NCI-H2196 (cell line): Measurements from ENCODE around the gene BAHD1.

ENCODE experiments used
- DNase-seq: peaks from one replicate; lab custom pipeline; 2025; ENCODE audit not compliant: unreplicated experiment; lab: John Stamatoyannopoulos, UW

BAHD1 gene

DNA sequence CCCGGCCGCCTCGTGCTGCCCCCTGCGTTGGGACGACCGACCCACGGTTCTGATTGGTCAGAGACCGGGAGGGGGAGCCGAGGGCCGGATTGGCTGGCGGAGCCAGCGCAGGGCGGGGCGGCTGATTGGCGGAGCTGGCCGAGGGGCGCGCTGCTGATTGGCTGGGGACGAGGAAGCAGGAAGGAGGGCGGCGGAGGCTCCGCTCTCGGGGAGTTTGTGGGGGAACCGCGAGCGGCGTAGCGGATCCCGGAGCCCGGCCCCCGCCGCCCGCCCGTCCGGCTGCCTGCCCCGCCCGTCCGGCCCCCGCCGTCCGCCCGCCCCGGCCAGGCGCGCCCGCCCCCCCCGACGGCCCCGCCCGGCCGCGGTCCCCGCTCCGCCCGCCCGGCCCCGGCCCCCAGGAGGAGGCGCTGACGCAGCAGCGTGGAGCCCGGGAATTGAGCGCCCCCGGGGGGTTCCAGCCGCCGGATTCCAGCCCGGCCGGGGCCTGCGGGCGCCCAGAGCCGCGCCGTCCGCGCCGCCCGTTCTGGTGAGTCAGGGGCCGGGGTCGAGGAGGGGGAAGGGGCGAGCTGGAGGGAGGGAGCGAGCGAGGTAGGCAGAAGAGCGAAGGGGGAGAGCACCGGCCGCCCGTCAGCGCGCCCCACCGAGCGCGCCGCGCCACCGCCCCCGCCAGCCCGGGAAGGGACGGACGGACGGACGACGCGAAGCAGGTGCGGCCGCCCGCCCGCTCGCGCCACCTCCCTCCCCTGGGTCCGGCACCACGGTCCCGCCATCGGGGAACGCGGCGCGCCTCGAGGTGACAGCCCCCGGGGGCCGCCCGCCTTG is at the start of gene BAHD1:
Gene BAHD1 (plus strand): TSS at position 211 of the 822 bp plus-strand sequence. CDS start 17,512 bp downstream, outside the sequence.
- DNase-seq, result peak; percentile 78

DNA sequence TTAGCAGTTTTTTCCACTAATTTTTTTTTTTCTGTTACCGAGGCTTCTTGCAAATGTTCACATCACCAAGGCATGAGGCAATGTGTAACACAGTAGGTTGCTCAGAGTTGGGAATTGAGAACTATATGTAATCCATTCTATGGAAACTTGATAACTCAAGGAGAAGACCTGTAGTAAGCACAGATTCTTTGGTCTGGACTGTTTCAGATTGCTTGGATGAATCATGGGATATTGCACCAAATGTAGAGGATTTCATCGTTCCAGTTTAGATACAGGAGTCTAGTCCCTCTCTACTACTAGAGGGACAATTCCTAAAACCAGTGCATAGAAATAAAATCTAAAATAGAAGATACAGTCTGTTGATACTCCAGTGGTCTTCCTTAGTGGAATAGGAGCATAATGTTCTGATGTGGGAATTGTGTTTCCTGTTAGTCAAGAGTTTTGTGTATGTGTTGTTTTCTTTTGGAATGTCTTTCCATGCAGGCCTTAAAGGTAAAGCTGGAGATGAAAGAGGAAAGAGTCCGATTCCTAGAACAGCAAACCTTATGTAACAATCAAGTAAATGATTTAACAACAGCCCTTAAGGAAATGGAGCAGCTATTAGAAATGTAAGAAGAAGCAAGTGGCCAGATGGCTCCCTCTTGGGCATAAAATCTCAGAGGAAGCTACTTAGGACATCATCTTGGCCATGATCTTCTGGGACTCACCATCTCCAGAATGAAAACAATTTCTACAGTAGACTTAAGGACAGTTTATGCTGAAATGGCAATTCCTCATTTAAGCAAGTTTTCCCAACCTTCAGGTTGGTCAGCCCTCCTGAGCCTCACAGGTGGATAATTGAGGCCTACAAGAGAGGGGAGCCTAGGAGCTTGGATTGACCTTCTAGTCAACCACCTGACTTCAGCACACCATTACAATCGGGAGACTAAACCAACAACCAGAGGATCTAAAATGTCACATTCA is 47.5 kb upstream of the BAHD1 start:
- no peak for DNase-seq

DNA sequence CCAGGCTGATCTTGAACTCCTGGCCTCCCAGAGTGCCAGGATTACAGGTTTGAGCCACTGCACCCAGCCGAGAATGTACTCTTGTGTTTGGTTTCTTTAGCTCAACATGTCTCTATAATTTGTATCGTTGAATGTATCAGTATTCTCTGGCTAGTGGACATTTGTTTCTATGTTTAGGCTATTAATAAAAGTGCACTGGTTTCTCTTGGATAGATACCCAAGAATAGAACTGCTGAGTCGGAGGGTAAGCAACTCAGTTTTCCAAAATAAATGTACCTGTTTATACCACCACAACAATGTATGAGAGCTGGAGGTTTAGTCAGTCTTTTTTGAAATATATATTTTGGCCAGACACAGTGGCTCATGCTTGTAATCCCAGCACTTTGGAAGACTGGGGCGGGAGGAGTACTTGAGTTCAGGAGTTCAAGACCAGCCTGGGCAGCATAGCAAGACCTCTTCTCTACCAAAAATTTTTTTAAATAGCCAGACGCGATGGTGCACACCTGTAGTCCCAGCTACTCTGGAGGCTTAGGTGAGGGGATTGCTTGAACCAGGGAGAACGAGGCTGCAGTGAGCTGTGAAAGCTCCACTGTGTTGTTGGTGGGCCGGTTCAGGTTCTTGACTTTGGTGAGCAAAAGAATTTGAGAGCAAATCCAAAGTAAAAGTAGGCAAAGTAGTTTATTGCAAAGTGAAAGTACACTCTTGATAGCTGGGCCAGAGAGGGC is 42.9 kb upstream of the BAHD1 start:
- no peak for DNase-seq

DNA sequence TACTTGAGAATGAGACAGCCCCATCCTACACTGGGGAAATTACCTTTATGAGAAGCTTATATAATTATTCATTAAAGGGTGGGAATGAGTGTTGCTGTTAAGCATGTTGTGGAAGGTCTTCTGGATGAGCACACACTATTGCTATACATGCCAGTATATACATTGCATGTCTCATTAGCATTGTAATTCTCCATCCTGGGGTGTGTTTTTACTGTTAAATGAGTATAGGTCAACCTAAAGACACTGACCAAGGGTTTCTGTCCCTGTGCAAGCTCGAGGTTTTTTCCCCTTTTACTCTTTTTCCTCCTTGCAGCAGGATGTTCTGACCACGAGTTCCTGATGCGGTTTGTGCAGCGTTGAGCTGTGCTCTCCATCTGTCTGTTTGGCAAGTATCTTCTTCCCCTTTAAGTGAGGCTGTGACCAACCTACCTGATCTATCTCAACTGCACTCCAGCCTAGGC is 42.3 kb upstream of the BAHD1 start:
- DNase-seq, result no peak

DNA sequence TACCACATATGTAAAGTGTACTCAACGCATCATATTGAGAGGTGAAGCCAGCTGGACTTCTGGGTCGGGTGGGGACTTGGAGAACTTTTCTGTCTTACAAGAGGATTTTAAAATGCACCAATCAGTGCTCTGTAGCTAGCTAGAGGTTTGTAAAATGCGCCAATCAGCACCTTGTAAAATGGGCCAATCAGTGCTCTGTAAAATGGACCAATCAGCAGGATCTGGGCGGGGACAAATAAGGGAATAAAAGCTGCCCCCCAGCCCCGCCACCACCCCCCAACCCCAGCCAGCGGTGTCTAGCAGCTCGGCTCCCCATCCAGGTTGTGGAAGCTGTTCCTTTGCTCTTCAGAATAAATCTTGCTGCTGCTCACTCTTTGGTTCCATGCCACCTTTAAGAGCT is 41.4 kb upstream of the BAHD1 start:
- DNase-seq, result no peak

DNA sequence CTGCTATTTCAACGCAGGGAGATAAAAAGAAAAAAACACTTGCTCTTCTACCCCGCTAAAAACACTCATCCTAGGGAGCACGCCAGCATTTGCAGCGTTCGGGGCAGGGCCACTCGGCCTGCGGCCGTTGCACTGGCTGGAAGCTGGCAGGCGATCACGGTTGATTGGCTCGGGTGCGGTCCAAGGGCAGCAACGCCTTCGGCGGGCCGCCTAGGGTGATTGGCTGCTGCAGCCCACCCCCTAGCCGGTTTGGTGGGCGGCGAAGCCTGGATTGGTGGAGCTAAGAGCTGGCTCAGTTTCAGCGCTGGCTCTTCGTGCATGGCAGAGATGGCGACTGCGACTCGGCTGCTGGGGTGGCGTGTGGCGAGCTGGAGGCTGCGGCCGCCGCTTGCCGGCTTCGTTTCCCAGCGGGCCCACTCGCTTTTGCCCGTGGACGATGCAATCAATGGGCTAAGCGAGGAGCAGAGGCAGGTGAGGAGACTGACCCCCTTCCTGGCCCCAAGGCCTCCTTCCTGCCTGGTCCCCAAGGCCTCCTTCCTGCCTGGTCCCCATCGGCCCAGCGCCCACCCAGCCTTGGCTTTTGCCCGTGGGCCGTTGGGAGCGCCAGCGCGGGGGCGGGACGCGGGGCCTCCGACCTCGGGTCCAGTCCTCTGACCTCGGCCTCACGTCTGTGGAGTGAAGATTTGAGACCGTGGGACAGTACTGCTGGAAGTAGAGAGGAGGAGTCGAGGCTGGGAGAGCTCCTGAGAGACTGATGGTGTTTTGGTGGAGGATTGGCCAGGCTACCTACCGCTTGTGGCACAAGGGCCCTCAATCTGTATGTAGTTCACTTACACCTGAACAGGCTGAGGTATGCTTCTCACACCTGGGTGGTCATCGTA is 35.0 kb upstream of the BAHD1 start, which contains the start of gene IVD:
Gene IVD (plus strand): TSS at position 295 of the 881 bp plus-strand sequence. CDS start 33 bp downstream, at position 328.
- peak; percentile 84 for DNase-seq

DNA sequence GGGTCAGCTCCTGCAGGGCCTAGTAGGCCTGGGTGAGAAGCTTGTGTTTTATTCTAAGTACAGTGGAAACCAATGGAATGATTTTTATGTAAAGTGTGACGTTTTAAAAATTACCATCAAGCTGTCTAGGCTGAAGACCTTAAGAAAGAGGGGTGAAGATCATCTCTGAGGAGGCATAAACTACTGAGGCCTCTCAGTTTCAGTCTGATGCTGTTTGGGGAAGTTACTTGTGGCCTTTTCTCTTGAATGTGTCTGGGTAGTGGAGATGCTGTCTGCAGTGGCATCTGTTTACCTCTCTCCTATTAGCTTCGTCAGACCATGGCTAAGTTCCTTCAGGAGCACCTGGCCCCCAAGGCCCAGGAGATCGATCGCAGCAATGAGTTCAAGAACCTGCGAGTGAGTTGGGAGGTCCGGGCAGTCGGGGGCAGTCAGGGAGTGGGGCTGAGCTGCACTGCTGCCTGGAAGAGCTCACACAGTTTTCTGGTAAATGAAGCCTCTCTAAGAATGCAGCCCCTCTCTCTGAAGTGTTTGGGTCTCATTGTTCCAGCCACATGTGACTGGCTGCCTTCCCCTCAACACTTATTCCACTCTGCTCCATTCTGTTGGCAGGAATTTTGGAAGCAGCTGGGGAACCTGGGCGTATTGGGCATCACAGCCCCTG is 33.3 kb upstream of the BAHD1 start:
- DNase-seq, result no peak

DNA sequence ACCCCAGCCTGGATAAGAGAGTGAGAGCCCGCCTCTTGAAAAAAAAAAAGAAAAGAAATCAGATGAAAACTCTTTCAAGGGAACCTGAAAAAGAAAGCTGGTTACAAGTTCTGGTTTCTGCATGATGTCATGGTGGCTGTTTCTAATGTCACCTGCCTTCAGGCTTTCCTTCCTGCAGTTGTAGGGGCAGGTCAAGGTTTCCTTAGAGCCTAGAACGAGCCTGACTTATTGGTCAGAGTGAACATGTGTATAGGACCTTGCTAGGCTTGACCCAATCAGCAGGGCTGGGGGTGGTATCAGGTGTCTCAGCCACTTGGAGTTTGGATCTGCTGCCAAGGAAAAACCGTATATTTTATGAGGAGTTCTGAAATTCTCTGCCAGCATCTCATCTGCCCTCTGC is 31.4 kb upstream of the BAHD1 start:
- DNase-seq, result peak; percentile 30

- no peak for DNase-seq
Measured at GRCh38 chr15:40410476-40410875, 30.3 kb upstream of the BAHD1 start.

DNA sequence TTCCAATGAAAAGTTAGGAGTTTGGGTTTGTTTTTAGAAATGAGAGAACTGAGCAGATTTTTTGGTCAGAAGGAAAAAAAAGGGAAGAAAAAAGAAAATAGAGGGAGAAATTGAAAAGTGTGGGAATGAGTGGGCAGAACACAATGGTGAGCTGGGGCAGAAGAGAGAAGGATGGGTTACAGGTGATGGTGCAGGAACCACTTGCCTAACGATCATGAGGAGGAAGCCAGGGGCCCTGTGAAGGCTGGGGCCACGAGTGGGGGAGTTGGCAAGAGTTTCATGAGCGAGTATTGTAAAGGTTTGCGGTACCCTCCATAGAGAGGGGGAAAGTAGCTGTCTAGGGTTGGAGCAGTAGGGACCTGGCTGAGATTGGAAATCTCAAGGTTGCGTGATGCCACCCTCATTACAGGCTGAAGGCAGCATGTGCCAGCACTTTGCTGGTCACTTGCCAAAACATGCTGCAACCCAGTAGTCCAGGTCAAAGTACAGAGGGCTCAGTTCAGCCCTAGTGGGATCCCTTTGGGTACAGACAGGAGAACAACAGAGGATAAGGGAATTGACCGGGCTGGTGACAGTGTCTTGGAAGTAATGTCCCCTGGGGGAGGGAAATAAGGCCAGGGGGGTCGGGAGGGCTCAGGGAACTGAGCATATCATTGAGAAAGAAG is 28.5 kb upstream of the BAHD1 start:
- no peak for DNase-seq

DNA sequence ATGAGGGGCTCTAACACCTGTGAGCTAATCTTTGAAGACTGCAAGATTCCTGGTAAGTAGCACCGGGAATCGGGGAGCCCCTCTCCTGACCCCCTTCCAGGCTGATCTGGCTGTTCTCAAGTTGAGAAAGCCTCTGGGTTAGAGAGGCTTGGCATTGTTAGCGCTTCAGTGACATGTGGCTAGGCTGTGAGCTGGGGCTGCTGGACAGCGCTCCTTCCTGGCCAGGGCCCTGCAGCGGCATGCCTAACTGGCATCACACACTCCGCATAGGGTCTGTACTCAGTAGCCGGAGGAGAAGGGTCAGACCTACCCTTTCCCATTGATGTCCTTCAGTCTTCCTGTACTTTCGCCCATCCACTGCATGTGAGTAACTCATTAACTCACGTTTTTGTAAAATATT is 27.7 kb upstream of the BAHD1 start:
- DNase-seq, result no peak

GRCh38 chr15:40414816-40415215 is 25.9 kb upstream of the BAHD1 start:
- no peak for DNase-seq

DNA sequence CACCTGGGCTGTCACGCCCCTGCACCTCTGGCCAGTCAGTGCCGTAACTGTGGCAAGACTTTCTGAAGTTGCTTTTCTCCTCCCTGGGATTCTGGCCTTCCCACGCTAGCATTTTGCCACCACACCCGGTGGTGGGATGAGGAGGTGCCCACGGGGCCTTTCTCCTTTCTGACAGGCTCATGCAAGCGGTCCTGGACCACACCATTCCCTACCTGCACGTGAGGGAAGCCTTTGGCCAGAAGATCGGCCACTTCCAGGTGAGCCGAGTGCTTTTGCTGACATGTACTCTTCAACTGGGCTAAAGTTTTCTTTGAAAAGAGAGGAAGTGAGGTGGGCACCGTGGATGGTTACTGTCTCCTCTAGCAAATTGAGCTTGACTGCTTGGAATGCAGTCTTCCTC is 25.5 kb upstream of the BAHD1 start:
- DNase-seq, result no peak

DNA sequence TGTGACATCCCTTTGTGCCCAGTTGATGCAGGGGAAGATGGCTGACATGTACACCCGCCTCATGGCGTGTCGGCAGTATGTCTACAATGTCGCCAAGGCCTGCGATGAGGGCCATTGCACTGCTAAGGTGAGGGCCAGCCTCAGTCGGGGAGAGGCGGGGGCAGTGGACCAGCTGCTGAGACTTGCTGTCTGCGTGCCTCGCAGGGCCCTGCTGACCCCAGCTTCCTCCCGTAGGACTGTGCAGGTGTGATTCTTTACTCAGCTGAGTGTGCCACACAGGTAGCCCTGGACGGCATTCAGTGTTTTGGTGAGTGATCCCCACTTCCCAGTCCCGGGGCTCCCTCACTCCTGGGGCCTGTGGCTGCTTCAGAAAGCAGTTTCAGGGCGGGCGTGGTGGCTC is 24.7 kb upstream of the BAHD1 start:
- DNase-seq, result no peak

GRCh38 chr15:40418126-40418525 is 22.6 kb upstream of the BAHD1 start:
- DNase-seq, result no peak

DNA sequence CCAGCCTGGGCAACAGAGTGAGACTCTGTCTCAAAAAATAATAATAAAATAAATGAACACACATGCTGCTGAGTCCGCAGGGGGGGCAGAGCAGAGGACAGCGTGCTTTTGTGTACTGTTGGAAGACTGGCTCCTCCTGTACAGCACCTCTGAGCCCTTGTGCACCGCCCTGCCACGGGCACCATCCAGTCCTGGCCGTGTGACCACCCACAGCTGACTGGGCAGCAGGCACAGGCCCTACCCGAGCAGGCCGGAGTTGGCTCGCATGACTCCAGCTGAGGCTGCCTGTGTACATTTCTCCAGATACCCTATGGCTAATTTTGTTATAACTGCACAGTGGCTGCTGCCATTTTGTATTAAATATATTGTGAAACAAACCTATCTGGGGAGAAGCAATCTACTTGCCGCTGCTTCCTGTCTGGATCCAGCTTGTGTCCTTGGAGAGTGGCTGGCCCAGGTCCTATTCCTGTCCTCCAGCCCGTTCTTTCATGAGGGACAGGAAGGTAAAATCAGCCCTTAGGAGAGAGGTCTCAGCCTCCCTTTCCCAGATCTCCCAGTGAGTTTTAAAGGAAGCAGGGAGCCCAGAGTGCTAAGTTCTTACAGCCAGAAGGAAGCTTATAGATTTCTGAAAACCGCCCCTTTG is 20.6 kb upstream of the BAHD1 start:
- no peak for DNase-seq

GRCh38 chr15:40420793-40421192 is 20.0 kb upstream of the BAHD1 start:
- DNase-seq, result peak; percentile 54
